ENCODE data around the gene PRMT7.

Gene PRMT7

GRCh38 chr16:68332411-68333121, 21.7 kb downstream of the PRMT7 start:
- Histone ChIP-seq H3K27me3 (ENCODE audit: control insufficient read depth in 3 of 3, insufficient read depth in 3 of 3, low read depth in 1 of 3, low read length in 3 of 3) (no peaks in the 10 kb centered on the region), H3K4me2 (ENCODE audit: insufficient read depth, low read length, poor library complexity, severe bottlenecking) (no peak overlapping the region), H2AFZ (ENCODE audit: low read length) (no peak overlapping the region), H2BK15ac (ENCODE audit: low read length) (no peak overlapping the region), H3K9me3 (replicated peaks in 1 of 2; ENCODE audit: control insufficient read depth in 2 of 2, insufficient read depth in 1 of 2, low read depth in 1 of 2, low read length in 2 of 2) (no peaks in the 10 kb centered on the region), H4K8ac (ENCODE audit: low read depth, low read length) (no peak overlapping the region), H2BK5ac (ENCODE audit: low read length) (no peak overlapping the region), H2BK120ac (ENCODE audit: low read depth, low read length) (no peak overlapping the region), H3K14ac (ENCODE audit: low read length) (no peak overlapping the region), H3K9ac (ENCODE audit: low read depth, low read length, poor library complexity) (no peak overlapping the region), H2BK12ac (ENCODE audit: low read length) (no peak overlapping the region), H3K4me3 (ENCODE audit: low read length in 2 of 2) (no peak overlapping the region), H3K18ac (ENCODE audit: low read length) (no peak overlapping the region), H4K91ac (ENCODE audit: low read depth, low read length, poor library complexity) (no peak overlapping the region), H3K79me1 (ENCODE audit: low read depth, low read length) (no peaks in the 10 kb centered on the region), H2AK5ac (ENCODE audit: low read depth, low read length) (no peak overlapping the region), H3K4ac (ENCODE audit: low read length) (no peak overlapping the region), H3K23ac (ENCODE audit: low read depth, low read length, poor library complexity) (no peak overlapping the region), H3K27ac (replicated peaks; ENCODE audit: low read length) (no peak overlapping the region), H3K36me3 (replicated peaks in 1 of 2; ENCODE audit: control insufficient read depth in 2 of 2, insufficient read depth in 2 of 2, low read length in 2 of 2) (peaks cover 18 to 80% of the 10 kb centered on the region in 2 donors), H3K4me1 (ENCODE audit: control insufficient read depth in 2 of 2, insufficient read depth in 1 of 2, low read depth in 1 of 2, low read length in 2 of 2) (peaks cover 0 to 3% of the 10 kb centered on the region in 2 donors)
- WGBS, 2 donors (ENCODE audit: extremely low coverage in 2 of 2, insufficient read length in 2 of 2, insufficient replicate concordance in 1 of 2) = no CpG with 5 or more reads among the region's 7 CpGs
- no peak for DNase-seq (ENCODE audit: low spot score)

GRCh38 chr16:68335175-68335574, 24.4 kb downstream of the PRMT7 start:
- Histone ChIP-seq H3K4me3 (ENCODE audit: low read length in 2 of 2) (no peak overlapping the region), H2AK5ac (ENCODE audit: low read depth, low read length) (no peak overlapping the region), H2BK15ac (ENCODE audit: low read length) (no peak overlapping the region), H3K9ac (ENCODE audit: low read depth, low read length, poor library complexity) (no peak overlapping the region), H4K91ac (ENCODE audit: low read depth, low read length, poor library complexity) (no peak overlapping the region), H3K27ac (replicated peaks; ENCODE audit: low read length) (no peak overlapping the region), H3K14ac (ENCODE audit: low read length) (no peak overlapping the region), H3K36me3 (replicated peaks in 1 of 2; ENCODE audit: control insufficient read depth in 2 of 2, insufficient read depth in 2 of 2, low read length in 2 of 2) (peaks cover 36 to 91% of the 10 kb centered on the region in 2 donors), H3K79me1 (ENCODE audit: low read depth, low read length) (no peaks in the 10 kb centered on the region), H3K4me1 (ENCODE audit: control insufficient read depth in 2 of 2, insufficient read depth in 1 of 2, low read depth in 1 of 2, low read length in 2 of 2) (peaks cover 0 to 3% of the 10 kb centered on the region in 2 donors), H3K9me3 (replicated peaks in 1 of 2; ENCODE audit: control insufficient read depth in 2 of 2, insufficient read depth in 1 of 2, low read depth in 1 of 2, low read length in 2 of 2) (peaks cover 0 to 1% of the 10 kb centered on the region in 2 donors), H2BK12ac (ENCODE audit: low read length) (no peak overlapping the region), H3K23ac (ENCODE audit: low read depth, low read length, poor library complexity) (no peak overlapping the region), H4K8ac (ENCODE audit: low read depth, low read length) (no peak overlapping the region), H3K4me2 (ENCODE audit: insufficient read depth, low read length, poor library complexity, severe bottlenecking) (no peak overlapping the region), H2BK120ac (ENCODE audit: low read depth, low read length) (no peak overlapping the region), H2BK5ac (ENCODE audit: low read length) (no peak overlapping the region), H3K4ac (ENCODE audit: low read length) (no peak overlapping the region), H3K18ac (ENCODE audit: low read length) (no peak overlapping the region), H2AFZ (ENCODE audit: low read length) (no peak overlapping the region), H3K27me3 (ENCODE audit: control insufficient read depth in 3 of 3, insufficient read depth in 3 of 3, low read depth in 1 of 3, low read length in 3 of 3) (no peaks in the 10 kb centered on the region)
- WGBS, 2 donors (ENCODE audit: extremely low coverage in 2 of 2, insufficient read length in 2 of 2, insufficient replicate concordance in 1 of 2) = no CpG with 5 or more reads among the region's 5 CpGs
- no peak for DNase-seq (ENCODE audit: low spot score)

DNA sequence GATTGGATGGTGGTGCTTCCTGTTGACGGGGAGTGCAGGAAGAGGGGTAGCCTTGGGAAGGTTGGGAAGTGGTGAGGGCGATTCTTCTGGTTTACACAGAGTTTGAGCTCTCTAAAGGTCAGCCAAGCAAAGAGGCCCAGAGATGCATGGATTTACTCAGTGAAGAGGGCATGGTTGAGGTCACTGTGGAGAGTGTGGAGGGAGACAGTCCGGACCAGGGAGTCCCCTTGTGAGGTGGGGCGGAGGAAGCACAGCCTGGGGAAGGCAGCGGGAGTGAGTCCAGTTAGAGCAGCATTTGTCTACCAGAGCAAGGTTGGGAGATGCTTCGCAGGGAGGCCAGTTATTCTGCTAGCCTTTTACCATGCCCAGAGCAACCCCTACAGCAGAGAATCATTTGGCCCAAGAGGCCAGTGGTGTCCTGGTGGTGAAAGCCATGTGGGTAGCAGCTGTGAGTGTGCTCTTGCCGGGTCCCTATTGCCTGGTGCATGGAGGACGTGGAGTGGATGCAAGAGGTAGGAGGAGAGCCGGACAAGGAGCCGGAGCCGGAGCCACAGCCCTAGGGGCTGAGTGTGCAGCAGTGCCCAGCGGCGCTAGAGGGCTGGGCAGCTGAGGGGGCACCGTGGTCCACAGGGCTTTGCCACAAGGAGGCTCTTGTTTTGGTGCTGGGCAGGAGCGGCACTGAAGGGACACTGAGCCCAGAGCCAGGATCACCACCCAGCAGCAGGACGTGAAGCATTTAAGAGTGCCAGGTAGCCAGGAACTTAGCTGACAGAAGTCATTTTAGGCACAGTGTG, 27.7 kb downstream of the PRMT7 start:
- Histone ChIP-seq H4K8ac (ENCODE audit: low read depth, low read length) (no peak overlapping the region), H2BK12ac (ENCODE audit: low read length) (no peak overlapping the region), H4K91ac (ENCODE audit: low read depth, low read length, poor library complexity) (no peak overlapping the region), H3K9me3 (replicated peaks in 1 of 2; ENCODE audit: control insufficient read depth in 2 of 2, insufficient read depth in 1 of 2, low read depth in 1 of 2, low read length in 2 of 2) (peaks cover 0 to 1% of the 10 kb centered on the region in 2 donors), H3K9ac (ENCODE audit: low read depth, low read length, poor library complexity) (no peak overlapping the region), H3K18ac (ENCODE audit: low read length) (no peak overlapping the region), H3K4me2 (ENCODE audit: insufficient read depth, low read length, poor library complexity, severe bottlenecking) (no peak overlapping the region), H3K4ac (ENCODE audit: low read length) (no peak overlapping the region), H3K14ac (ENCODE audit: low read length) (no peak overlapping the region), H3K23ac (ENCODE audit: low read depth, low read length, poor library complexity) (no peak overlapping the region), H3K79me1 (ENCODE audit: low read depth, low read length) (no peaks in the 10 kb centered on the region), H2BK120ac (ENCODE audit: low read depth, low read length) (no peak overlapping the region), H3K4me3 (ENCODE audit: low read length in 2 of 2) (peak overlapping the region in 1 of 2 donors; percentile 52), H2AK5ac (ENCODE audit: low read depth, low read length) (no peak overlapping the region), H2BK5ac (ENCODE audit: low read length) (no peak overlapping the region), H3K36me3 (replicated peaks in 1 of 2; ENCODE audit: control insufficient read depth in 2 of 2, insufficient read depth in 2 of 2, low read length in 2 of 2) (peaks cover 48 to 93% of the 10 kb centered on the region in 2 donors), H2AFZ (ENCODE audit: low read length) (no peak overlapping the region), H3K4me1 (ENCODE audit: control insufficient read depth in 2 of 2, insufficient read depth in 1 of 2, low read depth in 1 of 2, low read length in 2 of 2) (no peaks in the 10 kb centered on the region), H3K27ac (replicated peaks; ENCODE audit: low read length) (no peak overlapping the region), H2BK15ac (ENCODE audit: low read length) (no peak overlapping the region), H3K27me3 (ENCODE audit: control insufficient read depth in 3 of 3, insufficient read depth in 3 of 3, low read depth in 1 of 3, low read length in 3 of 3) (no peaks in the 10 kb centered on the region)
- DNase-seq (ENCODE audit: low spot score) = no peak
- no CpG with 5 or more reads among the region's 16 CpGs for WGBS, 2 donors (ENCODE audit: extremely low coverage in 2 of 2, insufficient read length in 2 of 2, insufficient replicate concordance in 1 of 2)

DNA sequence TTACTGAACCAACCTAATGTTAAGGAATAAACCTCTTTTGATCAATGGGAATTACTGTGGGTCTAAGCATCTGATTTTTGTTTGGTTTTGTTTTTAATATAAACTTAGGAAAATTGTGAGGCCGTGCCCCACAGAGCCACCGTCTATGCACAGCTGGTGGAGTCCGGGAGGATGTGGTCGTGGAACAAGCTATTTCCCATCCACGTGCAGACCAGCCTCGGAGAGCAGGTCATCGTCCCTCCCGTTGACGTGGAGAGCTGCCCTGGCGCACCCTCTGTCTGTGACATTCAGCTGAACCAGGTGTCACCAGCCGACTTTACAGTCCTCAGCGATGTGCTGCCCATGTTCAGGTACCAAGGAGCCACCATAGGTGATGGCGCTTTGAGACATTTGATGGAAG, 28.4 kb downstream of the PRMT7 start:
- H2AK5ac ChIP-seq (ENCODE audit: low read depth, low read length) = no peak overlapping the region
- no peak overlapping the region for H2BK120ac ChIP-seq (ENCODE audit: low read depth, low read length)
- no peaks in the 10 kb centered on the region for H3K27me3 ChIP-seq (ENCODE audit: control insufficient read depth in 3 of 3, insufficient read depth in 3 of 3, low read depth in 1 of 3, low read length in 3 of 3)
- no peak overlapping the region for H3K27ac ChIP-seq (replicated peaks; ENCODE audit: low read length)
- H3K9ac ChIP-seq (ENCODE audit: low read depth, low read length, poor library complexity) = no peak overlapping the region
- H2BK12ac ChIP-seq (ENCODE audit: low read length) = no peak overlapping the region
- no peak overlapping the region for H3K18ac ChIP-seq (ENCODE audit: low read length)
- H3K9me3 ChIP-seq (replicated peaks in 1 of 2; ENCODE audit: control insufficient read depth in 2 of 2, insufficient read depth in 1 of 2, low read depth in 1 of 2, low read length in 2 of 2) = peaks cover 0 to 1% of the 10 kb centered on the region in 2 donors
- no CpG with 5 or more reads among the region's 13 CpGs for WGBS, 2 donors (ENCODE audit: extremely low coverage in 2 of 2, insufficient read length in 2 of 2, insufficient replicate concordance in 1 of 2)
- H4K91ac ChIP-seq (ENCODE audit: low read depth, low read length, poor library complexity) = no peak overlapping the region
- H2BK15ac ChIP-seq (ENCODE audit: low read length) = no peak overlapping the region
- DNase-seq (ENCODE audit: low spot score) = no peak
- H3K14ac ChIP-seq (ENCODE audit: low read length) = no peak overlapping the region
- H2BK5ac ChIP-seq (ENCODE audit: low read length) = no peak overlapping the region
- H3K4me2 ChIP-seq (ENCODE audit: insufficient read depth, low read length, poor library complexity, severe bottlenecking) = no peak overlapping the region
- no peak overlapping the region for H4K8ac ChIP-seq (ENCODE audit: low read depth, low read length)
- peaks cover 51 to 93% of the 10 kb centered on the region in 2 donors for H3K36me3 ChIP-seq (replicated peaks in 1 of 2; ENCODE audit: control insufficient read depth in 2 of 2, insufficient read depth in 2 of 2, low read length in 2 of 2)
- H3K4ac ChIP-seq (ENCODE audit: low read length) = no peak overlapping the region
- H2AFZ ChIP-seq (ENCODE audit: low read length) = no peak overlapping the region
- no peak overlapping the region for H3K4me3 ChIP-seq (ENCODE audit: low read length in 2 of 2)
- H3K23ac ChIP-seq (ENCODE audit: low read depth, low read length, poor library complexity) = no peak overlapping the region
- no peaks in the 10 kb centered on the region for H3K79me1 ChIP-seq (ENCODE audit: low read depth, low read length)
- no peaks in the 10 kb centered on the region for H3K4me1 ChIP-seq (ENCODE audit: control insufficient read depth in 2 of 2, insufficient read depth in 1 of 2, low read depth in 1 of 2, low read length in 2 of 2)

All from neuronal stem cell (in vitro differentiated cells).